Hepatocyte (in vitro differentiated cells): Measurements from ENCODE around the gene PPP1R14B. TPM values are rescaled to one million over a fixed set of nuclear protein-coding genes. Genes with fewer than 3 reads are reported as not detected.

Experiments used
- DNase-seq: peaks from one replicate; pipeline ENCODE4 v3.0.0-alpha.2; 2016; ENCODE audit warnings: low spot score
- H2AFZ ChIP-seq: fragments of 200-600 bp; sonication (generic); 2 replicates; pipeline ENCODE4 v1.6.0; 2016; ENCODE audit warnings: antibody characterized with exemption, mild to moderate bottlenecking
- H3K27ac ChIP-seq: fragments of 200-600 bp; sonication (generic); 2 replicates; pipeline ENCODE4 v1.5.1; 2016; ENCODE audit warnings: mild to moderate bottlenecking
- H3K27me3 ChIP-seq: fragments of 200-600 bp; sonication (generic); 2 replicates; pipeline ENCODE4 v1.6.1; 2016
- H3K36me3 ChIP-seq: fragments of 200-600 bp; sonication (generic); replicated peaks from 2 replicates; pipeline ENCODE4 v1.5.1; 2016; ENCODE audit warnings: low read depth; ENCODE audit not compliant: insufficient read depth
- H3K4me1 ChIP-seq: fragments of 200-600 bp; sonication (generic); 2 replicates; pipeline ENCODE4 v1.5.1; 2016; ENCODE audit warnings: mild to moderate bottlenecking, moderate library complexity; ENCODE audit not compliant: insufficient read depth
- H3K4me2 ChIP-seq: fragments of 200-600 bp; sonication (generic); 2 replicates; pipeline ENCODE4 v1.6.0; 2016
- H3K4me3 ChIP-seq: fragments of 200-600 bp; sonication (generic); 2 replicates; pipeline ENCODE4 v1.5.1; 2016; ENCODE audit warnings: mild to moderate bottlenecking
- H3K79me2 ChIP-seq: fragments of 200-600 bp; sonication (generic); 2 replicates; pipeline ENCODE4 v1.6.0; 2017; ENCODE audit warnings: mild to moderate bottlenecking
- H3K9me2 ChIP-seq: fragments of 200-600 bp; sonication (generic); replicated peaks from 2 replicates; pipeline ENCODE4 v1.6.0; 2017; ENCODE audit warnings: mild to moderate bottlenecking; ENCODE audit not compliant: insufficient read depth
- H3K9me3 ChIP-seq: fragments of 200-600 bp; sonication (generic); 2 replicates; pipeline ENCODE4 v1.5.1; 2016; ENCODE audit warnings: low read depth, mild to moderate bottlenecking
- H4K20me1 ChIP-seq: fragments of 200-600 bp; sonication (generic); 2 replicates; pipeline ENCODE4 v1.6.0; 2016; ENCODE audit warnings: mild to moderate bottlenecking; ENCODE audit not compliant: insufficient read depth, poor library complexity, severe bottlenecking
- EZH2 ChIP-seq: fragments of 200-600 bp; sonication (generic); IDR thresholded peaks from 2 replicates; pipeline ENCODE4 v1.6.1; 2016; ENCODE audit warnings: antibody characterized with exemption, mild to moderate bottlenecking, borderline replicate concordance
- EZH2phosphoT487 ChIP-seq: fragments of 200-600 bp; sonication (generic); IDR thresholded peaks from one replicate; pipeline ENCODE4 v1.6.1; 2018; ENCODE audit warnings: antibody characterized with exemption, mild to moderate bottlenecking, low read depth, moderate library complexity; ENCODE audit not compliant: unreplicated experiment, severe bottlenecking
- WGBS: methylation state at CpG from one replicate; pipeline ENCODE4 v1.1.6; 2016; ENCODE audit warnings: low lambda C conversion rate; ENCODE audit errors: missing lambda C conversion rate; 5-methylcytosine and 5-hydroxymethylcytosine counted together
- polyA plus RNA-seq: library from polyadenylated mRNA; unstranded; fragments of >200 nt; fragmentation: Nextera tagmentation; extraction: Ambion mirVana; gene quantifications from 2 replicates; pipeline ENCODE4 v1.2.1, GENCODE V29; 2016
- total RNA-seq: library from RNA; depleted of rRNA; stranded (reverse); fragments of >200 nt; gene quantifications from 2 replicates; pipeline ENCODE4 v1.2.3, GENCODE V29; 2014
- TF ChIP-seq, protein P1 (sequence below): fragments of 200-600 bp; sonication (generic); IDR thresholded peaks from 2 replicates; pipeline ENCODE4 v1.5.1; 2016; ENCODE audit warnings: antibody characterized with exemption, mild to moderate bottlenecking; ENCODE audit not compliant: poor library complexity

Gene PPP1R14B
- total and polyA plus RNA-seq, 2 experiments from 2014 or later, result 86.8 to 229 TPM

DNA sequence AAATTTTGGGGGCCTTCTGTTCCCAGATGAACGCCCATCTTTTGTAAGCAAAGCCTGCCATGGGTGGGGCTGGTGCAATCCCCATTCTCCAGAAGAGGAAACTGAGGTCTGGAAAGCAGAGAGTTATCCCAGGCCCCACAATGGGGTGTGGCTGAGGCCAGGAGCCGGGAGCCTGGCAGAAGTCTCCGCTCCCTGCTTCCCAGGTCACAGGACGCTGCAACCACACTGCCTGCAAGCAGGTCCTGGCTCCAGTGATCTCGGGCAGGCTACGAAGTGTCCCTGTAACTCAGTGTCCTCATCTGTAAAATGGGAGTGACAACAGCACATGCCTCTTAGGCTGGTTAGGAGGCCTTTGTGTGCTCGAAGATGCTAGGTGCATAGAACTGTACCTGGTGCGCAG, 6.3 kb upstream of the PPP1R14B start:
- Histone ChIP-seq H3K9me2 (no peaks in the 10 kb centered on the region), H3K27me3 (no peaks in the 10 kb centered on the region), H3K27ac (no peak overlapping the region), H3K79me2 (peaks cover 16% of the 10 kb centered on the region), H3K4me1 (peaks cover 16% of the 10 kb centered on the region), H3K4me3 (no peak overlapping the region), H3K9me3 (no peaks in the 10 kb centered on the region), H4K20me1 (peaks cover 5% of the 10 kb centered on the region), H3K4me2 (peak overlapping the region; percentile 99), H3K36me3 (no peaks in the 10 kb centered on the region), H2AFZ (no peak overlapping the region)
- no peak for DNase-seq
- 80% methylated on average over 8 of the region's 8 CpGs for WGBS
- TF ChIP-seq, protein P1, sequence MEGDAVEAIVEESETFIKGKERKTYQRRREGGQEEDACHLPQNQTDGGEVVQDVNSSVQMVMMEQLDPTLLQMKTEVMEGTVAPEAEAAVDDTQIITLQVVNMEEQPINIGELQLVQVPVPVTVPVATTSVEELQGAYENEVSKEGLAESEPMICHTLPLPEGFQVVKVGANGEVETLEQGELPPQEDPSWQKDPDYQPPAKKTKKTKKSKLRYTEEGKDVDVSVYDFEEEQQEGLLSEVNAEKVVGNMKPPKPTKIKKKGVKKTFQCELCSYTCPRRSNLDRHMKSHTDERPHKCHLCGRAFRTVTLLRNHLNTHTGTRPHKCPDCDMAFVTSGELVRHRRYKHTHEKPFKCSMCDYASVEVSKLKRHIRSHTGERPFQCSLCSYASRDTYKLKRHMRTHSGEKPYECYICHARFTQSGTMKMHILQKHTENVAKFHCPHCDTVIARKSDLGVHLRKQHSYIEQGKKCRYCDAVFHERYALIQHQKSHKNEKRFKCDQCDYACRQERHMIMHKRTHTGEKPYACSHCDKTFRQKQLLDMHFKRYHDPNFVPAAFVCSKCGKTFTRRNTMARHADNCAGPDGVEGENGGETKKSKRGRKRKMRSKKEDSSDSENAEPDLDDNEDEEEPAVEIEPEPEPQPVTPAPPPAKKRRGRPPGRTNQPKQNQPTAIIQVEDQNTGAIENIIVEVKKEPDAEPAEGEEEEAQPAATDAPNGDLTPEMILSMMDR, result no peak
- no peak for TF ChIP-seq EZH2phosphoT487
- TF ChIP-seq EZH2, result no peak

DNA sequence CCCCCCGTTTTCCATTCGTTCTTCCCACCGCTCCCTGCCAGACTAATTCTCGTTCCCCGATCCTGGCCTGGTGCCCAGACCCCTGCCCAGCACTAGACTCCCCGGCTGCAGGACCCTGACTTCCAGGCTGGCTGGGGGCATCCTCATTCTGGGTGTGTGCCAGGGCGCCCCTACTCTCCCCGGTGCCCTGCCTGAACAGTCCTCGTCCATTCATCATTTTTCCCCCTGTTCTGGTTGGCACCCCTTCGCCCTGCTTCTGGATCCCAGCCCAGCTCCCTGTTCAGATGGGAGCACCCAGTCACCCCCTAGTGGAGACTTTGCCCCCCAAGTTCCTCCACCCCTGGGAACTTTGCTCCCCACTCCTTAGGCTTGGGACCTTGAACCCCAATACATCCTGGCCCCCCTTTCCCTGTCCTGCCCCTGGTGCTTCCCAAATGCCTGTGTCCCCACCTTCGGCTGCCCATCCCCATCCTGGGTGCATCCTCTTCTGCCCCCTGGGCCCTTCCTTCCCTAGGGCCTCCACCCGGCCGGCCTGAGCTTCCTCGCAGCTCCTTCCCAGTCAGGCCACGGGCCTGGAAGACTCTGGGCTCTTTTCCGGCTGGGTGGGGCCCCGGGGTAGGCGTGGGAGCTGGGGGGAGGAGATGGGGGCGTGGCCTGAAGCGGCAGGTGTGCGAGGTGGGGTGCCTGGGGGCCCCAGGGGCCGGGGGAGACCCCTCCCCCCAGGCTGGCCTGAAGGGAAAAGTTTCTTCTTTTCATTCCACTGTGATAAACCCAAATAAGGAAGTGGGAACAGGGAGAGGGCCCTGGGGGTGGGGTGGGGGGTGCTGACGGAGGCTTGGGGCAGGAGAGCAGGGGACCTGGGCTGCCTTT, 5.5 kb upstream of the PPP1R14B start:
- no peak for TF ChIP-seq EZH2
- TF ChIP-seq EZH2phosphoT487, result no peak
- TF ChIP-seq, protein P1, result peak; percentile 34
- Histone ChIP-seq H3K4me1 (peaks cover 21% of the 10 kb centered on the region), H3K79me2 (peaks cover 16% of the 10 kb centered on the region), H4K20me1 (peaks cover 5% of the 10 kb centered on the region), H3K9me3 (no peaks in the 10 kb centered on the region), H3K27ac (peak overlapping the region; percentile 69), H3K9me2 (no peaks in the 10 kb centered on the region), H3K4me2 (peak overlapping the region; percentile 99), H2AFZ (peak overlapping the region; percentile 74), H3K27me3 (no peaks in the 10 kb centered on the region), H3K4me3 (peak overlapping the region; percentile 82), H3K36me3 (no peaks in the 10 kb centered on the region)
- WGBS, result 10% methylated on average over 17 of the region's 23 CpGs
- peak; percentile 75 for DNase-seq

DNA sequence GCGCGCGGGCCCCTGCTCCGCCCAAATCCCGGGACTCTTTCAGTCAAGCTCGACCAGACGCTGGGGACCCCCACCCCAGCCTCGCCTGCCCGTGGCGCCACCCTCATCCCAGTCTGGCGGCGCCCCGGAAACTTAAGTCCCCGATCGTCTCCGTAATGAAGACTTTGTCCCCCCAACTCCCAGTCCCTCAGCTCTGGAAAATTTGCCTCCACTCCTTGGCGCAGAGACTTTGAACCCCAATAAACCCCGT, 4.9 kb upstream of the PPP1R14B start:
- H2AFZ ChIP-seq, result peak overlapping the region; percentile 74
- no peak for DNase-seq
- H3K4me3 ChIP-seq, result peak overlapping the region; percentile 82
- H3K79me2 ChIP-seq, result peaks cover 16% of the 10 kb centered on the region
- no peaks in the 10 kb centered on the region for H3K36me3 ChIP-seq
- H3K9me3 ChIP-seq, result no peaks in the 10 kb centered on the region
- H3K4me1 ChIP-seq, result peaks cover 21% of the 10 kb centered on the region
- peak overlapping the region; percentile 69 for H3K27ac ChIP-seq
- TF ChIP-seq, protein P1, result no peak
- TF ChIP-seq EZH2, result no peak
- no peak for TF ChIP-seq EZH2phosphoT487
- H3K4me2 ChIP-seq, result peak overlapping the region; percentile 99
- 1% methylated on average over 17 of the region's 18 CpGs for WGBS
- H3K9me2 ChIP-seq, result no peaks in the 10 kb centered on the region
- H3K27me3 ChIP-seq, result no peaks in the 10 kb centered on the region
- H4K20me1 ChIP-seq, result peaks cover 5% of the 10 kb centered on the region
